ENCODE results near the gene TALDO1. TPM values are rescaled to one million over a fixed set of nuclear protein-coding genes. Genes with fewer than 3 reads are reported as not detected.
A peak's percentile ranks its signal among the peaks of the same experiment; 100 is the strongest.

Gene TALDO1
- total RNA-seq, 1 donor from 2014 or later: 270 TPM

DNA sequence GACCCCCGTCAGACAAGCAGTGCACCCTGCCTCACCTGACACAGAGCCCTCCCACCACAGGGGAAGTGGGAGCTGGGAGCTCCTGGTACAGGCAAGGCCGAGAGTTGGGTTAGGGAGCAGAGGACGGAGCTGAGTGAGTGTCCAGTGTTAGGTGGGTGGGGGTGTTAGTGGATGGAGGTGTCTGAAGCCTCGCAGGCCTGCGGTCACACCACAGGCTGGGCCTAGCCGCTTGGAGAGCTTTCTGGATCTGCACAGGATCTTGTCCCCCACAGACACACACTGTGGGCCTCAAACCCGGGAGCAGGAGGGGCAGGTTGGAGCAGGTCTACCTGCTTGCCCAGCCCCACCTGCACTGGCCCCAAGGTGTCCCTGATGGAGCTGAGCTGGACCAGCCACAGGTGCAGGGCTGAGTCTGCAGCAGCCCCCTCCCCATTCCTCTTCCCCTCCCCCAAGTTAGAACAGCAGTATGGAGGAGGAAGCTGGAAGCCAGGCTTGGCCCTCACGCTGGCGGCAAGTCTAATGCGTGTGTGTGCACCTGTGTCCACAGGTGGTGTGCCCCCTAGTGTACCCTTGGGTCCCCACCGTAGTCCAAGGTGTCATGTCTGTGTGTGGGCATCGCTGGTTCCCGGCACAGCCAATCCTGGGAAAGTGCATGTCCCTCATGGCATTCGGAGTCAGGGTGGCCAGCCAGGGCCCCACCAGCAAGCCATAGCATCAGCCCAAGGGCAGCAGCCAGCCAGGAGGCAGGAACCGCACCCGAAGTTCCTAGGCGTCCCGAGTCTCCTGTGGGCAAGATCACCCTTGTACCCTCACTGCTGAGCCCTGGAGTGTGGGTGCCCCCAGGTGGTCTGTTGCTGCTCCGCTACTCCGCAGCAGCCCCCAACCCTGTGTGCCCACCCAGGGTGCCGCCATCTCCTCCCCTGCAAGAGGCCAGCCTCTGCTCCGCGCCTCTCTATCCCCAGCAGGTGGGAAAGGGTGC, 32.0 kb downstream of the TALDO1 start:
- H3K27me3 Mint-ChIP-seq (ENCODE audit: low read depth): no peaks in the 10 kb centered on the region
- H3K4me3 Mint-ChIP-seq (ENCODE audit: low read depth): peak overlapping the region; percentile 45
- DNase-seq (ENCODE audit: low spot score): no peak
- no peaks in the 10 kb centered on the region for H3K9me3 Mint-ChIP-seq
- H3K4me1 Mint-ChIP-seq (ENCODE audit: low read depth): peaks cover 19% of the 10 kb centered on the region
- peaks cover 31% of the 10 kb centered on the region for H3K36me3 Mint-ChIP-seq (ENCODE audit: low read depth)
- no peak overlapping the region for H3K27ac Mint-ChIP-seq
- intact Hi-C loops (cut with micrococcal nuclease): no loop called here

DNA sequence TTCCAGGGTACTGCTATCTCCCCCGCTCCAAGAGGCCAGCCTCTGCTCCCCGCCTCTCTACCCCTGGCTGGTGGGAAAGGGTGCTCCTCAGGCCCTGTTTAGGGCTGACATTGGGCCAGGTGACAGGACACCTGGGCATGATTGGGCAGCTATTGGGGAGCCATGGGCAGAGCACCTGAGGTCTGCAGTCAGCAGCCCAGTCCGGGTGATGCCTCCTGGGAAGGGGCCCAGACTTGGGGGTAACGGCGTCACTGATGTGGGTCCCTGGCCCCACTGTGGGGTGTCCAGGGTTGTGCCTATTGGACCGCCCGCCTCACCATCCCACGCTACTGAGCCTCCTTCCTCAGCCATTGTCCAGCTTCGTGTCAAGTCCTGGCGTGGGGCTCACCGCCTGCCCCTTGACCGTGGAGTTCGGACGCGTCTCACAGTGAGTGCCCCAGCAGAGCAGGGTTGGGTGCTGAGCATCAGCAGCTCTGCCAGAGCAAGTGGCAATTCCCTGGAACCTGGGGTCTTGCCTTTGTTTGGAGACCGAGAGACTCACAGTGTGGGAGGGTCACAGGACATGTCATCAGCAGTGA, 32.8 kb downstream of the TALDO1 start:
- Mint-ChIP-seq H3K36me3 (ENCODE audit: low read depth) (peaks cover 29% of the 10 kb centered on the region), H3K9me3 (no peaks in the 10 kb centered on the region), H3K4me3 (ENCODE audit: low read depth) (no peak overlapping the region), H3K27me3 (ENCODE audit: low read depth) (no peaks in the 10 kb centered on the region), H3K27ac (no peak overlapping the region), H3K4me1 (ENCODE audit: low read depth) (peaks cover 19% of the 10 kb centered on the region)
- intact Hi-C loops (cut with micrococcal nuclease): no loop called here
- no peak for DNase-seq (ENCODE audit: low spot score)

DNA sequence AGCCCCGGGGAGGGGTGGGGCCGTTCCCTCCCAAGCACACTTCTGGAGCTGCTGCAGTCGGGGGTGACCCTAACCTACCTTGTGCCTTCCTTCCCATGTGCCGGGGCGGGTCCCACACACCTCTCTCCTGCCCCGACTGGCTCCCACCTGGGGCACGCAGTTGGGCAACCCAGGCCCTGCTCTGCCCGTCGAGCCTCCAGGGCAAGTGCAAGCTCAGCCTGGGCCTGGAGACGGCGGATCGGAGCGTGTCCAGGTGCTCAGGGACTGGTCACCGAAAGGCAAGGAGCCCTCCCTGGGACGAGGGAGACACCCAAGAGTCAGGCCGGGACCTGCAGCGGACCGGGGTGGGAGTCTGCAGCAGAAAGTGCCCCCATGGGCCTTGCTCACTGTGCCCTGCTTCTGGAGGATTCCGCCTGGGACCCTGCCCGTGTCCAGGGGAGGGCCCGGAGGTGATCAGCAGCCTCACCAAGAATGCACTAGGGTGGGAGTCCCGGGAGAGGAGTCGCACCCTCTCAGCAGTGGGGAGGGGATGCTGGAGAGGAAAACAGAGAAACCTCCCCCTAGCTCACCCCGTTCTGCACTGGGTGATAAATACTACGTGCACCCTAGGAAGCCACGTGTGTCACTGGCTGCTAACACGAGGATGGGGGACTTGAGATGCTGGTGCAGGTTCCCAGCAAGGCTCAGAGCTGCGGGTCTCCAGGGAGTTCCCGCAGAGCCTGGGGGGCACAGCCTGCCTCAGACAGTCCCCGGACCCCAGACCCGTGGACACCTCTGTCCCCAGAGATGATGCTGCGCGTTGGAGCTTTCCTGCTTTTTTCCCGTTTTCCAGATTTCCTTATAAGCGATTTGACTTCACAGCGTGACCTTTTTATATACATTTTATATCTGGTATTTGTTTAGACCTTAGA, 35.3 kb downstream of the TALDO1 start:
- Mint-ChIP-seq H3K4me3 (ENCODE audit: low read depth) (no peak overlapping the region), H3K9me3 (no peaks in the 10 kb centered on the region), H3K27me3 (ENCODE audit: low read depth) (no peaks in the 10 kb centered on the region), H3K36me3 (ENCODE audit: low read depth) (peaks cover 21% of the 10 kb centered on the region), H3K4me1 (ENCODE audit: low read depth) (peaks cover 9% of the 10 kb centered on the region), H3K27ac (no peak overlapping the region)
- intact Hi-C loops (cut with micrococcal nuclease): no loop called here
- DNase-seq (ENCODE audit: low spot score): no peak

DNA sequence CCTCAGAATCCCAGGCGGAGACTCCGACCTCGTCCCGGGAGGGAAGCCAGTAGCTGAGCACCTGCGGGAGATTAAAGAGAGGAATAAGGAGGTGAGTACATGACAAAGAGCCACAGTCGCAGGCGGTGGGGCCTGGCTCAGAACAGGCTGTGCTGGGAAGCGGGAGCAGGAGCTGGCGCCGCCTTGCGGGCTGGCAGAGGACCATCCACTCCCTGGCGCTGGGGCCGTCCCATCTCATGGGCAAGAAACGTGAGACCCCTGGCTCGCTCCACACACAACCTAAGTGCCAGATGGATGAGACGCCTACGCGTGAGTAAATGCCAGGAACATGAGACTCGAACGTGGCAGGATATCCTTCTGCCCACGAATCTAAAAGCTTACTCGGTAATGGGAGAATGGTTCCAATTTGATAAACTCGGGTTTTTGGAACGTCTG, 36.3 kb downstream of the TALDO1 start:
- H3K4me1 Mint-ChIP-seq (ENCODE audit: low read depth): peaks cover 9% of the 10 kb centered on the region
- peaks cover 21% of the 10 kb centered on the region for H3K36me3 Mint-ChIP-seq (ENCODE audit: low read depth)
- H3K27me3 Mint-ChIP-seq (ENCODE audit: low read depth): no peaks in the 10 kb centered on the region
- no peak overlapping the region for H3K27ac Mint-ChIP-seq
- H3K4me3 Mint-ChIP-seq (ENCODE audit: low read depth): no peak overlapping the region
- intact Hi-C loops (cut with micrococcal nuclease): no loop called here
- no peaks in the 10 kb centered on the region for H3K9me3 Mint-ChIP-seq
- DNase-seq (ENCODE audit: low spot score): no peak

DNA sequence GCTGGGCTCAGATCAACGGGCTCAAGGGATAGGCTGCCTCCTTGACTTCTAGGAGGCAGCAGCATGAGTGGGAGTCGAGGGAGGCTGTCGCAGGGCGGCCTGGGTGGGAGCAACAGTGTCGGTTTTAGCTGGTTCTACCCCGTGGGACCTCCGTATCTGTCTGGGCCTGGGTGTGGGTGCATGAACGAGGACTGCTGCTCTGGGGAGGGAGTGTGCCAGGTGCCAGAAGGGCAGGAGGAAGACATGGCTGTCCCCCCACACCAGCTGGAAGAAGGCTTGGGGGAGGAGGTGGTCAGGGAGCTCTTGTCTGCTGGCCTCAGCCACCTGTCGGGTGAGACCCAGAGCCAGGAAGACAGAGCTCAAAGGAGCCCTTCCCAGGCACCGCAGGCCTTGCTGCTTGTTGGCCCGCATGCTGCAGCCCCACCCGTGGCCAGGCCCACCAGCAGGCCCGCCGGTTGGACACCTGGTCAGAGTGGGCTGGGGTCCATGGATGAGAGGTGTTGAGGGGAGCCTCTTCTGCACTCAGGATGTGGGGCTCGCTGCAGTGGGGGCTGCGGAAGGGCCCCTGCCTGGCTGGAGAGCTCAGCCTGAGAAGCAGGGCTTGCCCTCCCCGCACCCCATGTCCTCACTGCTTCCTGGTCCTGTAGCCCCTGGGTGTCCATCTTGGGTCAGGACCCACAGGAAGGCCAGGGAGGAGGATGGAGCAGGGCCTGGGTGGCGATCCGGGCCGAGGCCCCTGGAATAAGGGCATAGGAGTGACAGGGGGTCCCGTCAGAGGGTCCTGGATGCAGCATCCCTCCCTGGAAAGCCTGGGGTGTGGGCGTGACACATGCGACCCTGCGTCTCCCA, 39.2 kb downstream of the TALDO1 start:
- no peak for DNase-seq (ENCODE audit: low spot score)
- Mint-ChIP-seq H3K4me3 (ENCODE audit: low read depth) (no peak overlapping the region), H3K36me3 (ENCODE audit: low read depth) (peaks cover 10% of the 10 kb centered on the region), H3K9me3 (no peaks in the 10 kb centered on the region), H3K4me1 (ENCODE audit: low read depth) (no peaks in the 10 kb centered on the region), H3K27ac (no peak overlapping the region), H3K27me3 (ENCODE audit: low read depth) (no peaks in the 10 kb centered on the region)
- intact Hi-C loops (cut with micrococcal nuclease): no loop called here

DNA sequence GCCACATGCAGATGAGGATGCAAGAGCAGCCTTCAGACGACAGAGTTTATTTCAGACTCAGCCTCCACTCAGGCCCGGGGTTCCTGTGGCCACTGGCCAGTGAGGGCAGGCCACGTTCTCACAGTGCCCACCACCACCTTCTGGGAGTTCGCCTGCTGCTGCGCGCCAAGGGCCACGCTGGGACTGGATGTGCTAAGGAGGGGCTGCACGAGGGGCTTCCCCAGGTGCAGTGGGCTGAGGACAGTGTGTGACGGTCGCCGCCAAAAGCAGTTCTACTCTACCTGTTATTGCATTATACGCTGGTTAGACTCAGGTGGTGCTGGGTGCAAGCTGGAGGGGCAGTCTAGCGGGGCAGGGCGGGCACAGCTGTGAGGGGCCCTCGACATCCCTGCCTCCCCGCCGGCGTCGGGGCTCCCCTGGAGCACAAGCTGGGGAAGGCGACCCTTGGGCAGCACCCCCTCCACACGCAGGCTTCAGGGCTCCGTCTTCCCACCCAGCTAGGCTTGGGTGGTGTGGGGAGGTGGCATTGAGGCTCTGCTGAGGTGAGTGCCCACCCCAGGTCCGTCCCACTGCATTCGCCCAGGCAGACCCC, 39.9 kb downstream of the TALDO1 start:
- Mint-ChIP-seq H3K36me3 (ENCODE audit: low read depth) (peaks cover 12% of the 10 kb centered on the region), H3K4me1 (ENCODE audit: low read depth) (no peaks in the 10 kb centered on the region), H3K4me3 (ENCODE audit: low read depth) (no peak overlapping the region), H3K27me3 (ENCODE audit: low read depth) (no peaks in the 10 kb centered on the region), H3K9me3 (no peaks in the 10 kb centered on the region), H3K27ac (no peak overlapping the region)
- intact Hi-C loops (cut with micrococcal nuclease): no loop called here
- DNase-seq (ENCODE audit: low spot score): no peak

DNA sequence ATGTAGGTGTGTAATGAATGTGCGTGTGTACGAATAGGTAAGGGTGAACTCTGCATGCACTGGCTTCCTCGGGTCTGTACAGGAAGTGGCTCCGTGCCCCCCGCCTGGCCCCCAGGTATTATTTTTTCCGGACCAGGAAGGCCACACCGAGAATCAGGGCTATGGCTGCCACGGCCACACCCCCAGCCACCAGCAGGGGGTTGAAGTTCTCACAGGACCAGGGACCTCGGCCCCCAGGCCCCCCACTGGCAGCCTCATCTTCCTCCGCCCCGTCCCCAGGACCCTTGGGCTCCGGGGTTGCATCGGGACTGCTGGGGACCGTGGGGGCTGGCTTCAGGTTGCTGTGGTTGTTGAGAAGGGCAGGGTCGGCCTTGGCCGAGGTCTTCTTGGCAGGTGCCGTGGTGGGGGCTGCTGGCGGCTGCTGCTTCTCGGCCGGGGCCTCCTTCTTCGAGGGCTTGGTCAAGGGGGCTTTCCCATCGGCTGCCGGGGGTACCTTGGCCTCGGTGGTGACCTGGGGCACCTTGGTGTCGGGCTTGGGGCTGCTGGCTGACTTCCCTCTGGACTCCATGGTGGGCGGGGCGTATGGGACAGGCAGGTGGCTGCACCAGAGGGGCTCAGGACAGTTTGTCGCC, 40.9 kb downstream of the TALDO1 start:
- peaks cover 15% of the 10 kb centered on the region for H3K36me3 Mint-ChIP-seq (ENCODE audit: low read depth)
- intact Hi-C loops (cut with micrococcal nuclease): no loop called here

DNA sequence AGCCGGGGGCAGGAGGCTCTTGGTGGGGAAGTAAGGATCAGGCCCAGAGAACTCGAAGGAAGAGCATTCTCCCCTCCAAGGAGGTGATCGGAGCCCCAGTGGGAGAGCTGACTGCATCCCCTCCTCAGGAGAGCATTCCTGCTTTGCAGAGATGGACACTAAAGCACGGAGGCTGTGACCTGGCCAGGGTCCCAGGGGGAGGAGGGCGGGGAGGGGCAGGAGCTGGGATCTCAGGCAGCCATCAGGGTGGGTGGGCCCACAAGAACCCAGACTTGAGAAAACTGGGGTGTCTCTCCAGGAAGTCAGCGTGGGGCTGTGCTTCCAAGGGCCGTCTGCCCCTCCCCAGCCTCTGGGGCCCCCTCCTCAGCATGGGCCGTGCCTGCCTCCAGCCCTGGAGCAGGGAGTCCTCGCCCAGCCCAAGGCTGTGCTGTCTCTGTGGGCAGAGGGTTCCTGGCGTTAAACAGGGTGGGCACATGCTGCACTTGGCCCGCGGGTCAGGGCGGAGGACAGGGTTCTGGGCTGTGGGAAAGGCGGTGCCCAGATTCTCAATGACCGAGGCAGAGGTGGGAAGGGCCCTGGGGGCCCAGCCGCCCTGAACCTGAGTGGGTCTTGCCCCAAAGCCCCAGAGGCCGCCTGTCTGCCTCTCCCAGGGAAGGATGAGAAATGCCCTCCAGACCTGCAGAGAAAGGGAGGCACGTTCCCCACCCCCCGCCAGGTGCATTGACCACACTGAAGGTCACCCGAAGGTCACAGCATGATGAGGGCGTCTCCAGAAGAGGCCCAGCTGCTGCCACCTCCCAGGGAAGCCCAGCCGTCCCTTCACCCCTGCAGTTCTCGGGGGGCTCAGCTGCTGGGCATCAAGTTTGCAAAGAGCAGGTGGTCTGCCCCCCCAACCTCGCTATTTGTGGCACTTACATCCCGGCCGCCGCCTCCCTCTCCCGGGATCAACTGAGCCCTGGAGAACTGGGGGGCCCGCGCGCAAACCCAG, 42.0 kb downstream of the TALDO1 start:
- Mint-ChIP-seq H3K4me3 (ENCODE audit: low read depth) (peak overlapping the region; percentile 49), H3K27me3 (ENCODE audit: low read depth) (no peaks in the 10 kb centered on the region), H3K27ac (no peak overlapping the region), H3K36me3 (ENCODE audit: low read depth) (peaks cover 14% of the 10 kb centered on the region), H3K4me1 (ENCODE audit: low read depth) (no peaks in the 10 kb centered on the region), H3K9me3 (no peaks in the 10 kb centered on the region)
- intact Hi-C loops (cut with micrococcal nuclease): no loop called here
- DNase-seq (ENCODE audit: low spot score): no peak

More for the DNA sequence above, 40.9 kb downstream of the TALDO1 start:
- Mint-ChIP-seq H3K4me3 (ENCODE audit: low read depth) (no peak overlapping the region), H3K9me3 (no peaks in the 10 kb centered on the region), H3K27me3 (ENCODE audit: low read depth) (no peaks in the 10 kb centered on the region), H3K4me1 (ENCODE audit: low read depth) (no peaks in the 10 kb centered on the region), H3K27ac (no peak overlapping the region)
- DNase-seq (ENCODE audit: low spot score): no peak

DNA sequence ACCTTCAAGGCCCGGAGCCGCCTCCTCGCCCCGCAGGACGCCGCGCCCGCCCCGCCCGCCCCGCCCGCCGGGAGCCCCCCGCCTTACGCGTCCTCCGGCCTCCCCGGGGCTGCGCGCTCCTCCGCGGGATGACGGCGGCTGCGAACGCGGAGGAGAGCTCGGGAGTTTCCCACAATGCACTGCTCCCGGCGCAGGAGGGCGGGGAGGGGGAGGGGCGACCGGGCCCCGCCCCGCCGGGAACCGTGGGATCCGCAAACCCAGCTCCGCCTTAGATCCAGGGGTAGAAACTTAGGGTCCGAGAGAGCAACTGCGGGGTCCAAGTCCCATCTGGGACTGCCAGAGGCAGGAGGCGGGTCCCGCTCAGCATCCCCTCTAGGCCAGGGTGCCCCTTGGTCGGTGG, 42.7 kb downstream of the TALDO1 start, which contains the start of gene CEND1:
Gene CEND1 (minus strand): TSS at position 148 of the 400 bp plus-strand sequence. CDS start 1,514 bp downstream, outside the sequence.
- DNase-seq (ENCODE audit: low spot score): peak; percentile 38
- Mint-ChIP-seq H3K4me1 (ENCODE audit: low read depth) (peaks cover 1% of the 10 kb centered on the region), H3K27me3 (ENCODE audit: low read depth) (no peaks in the 10 kb centered on the region), H3K4me3 (ENCODE audit: low read depth) (peak within 1 kb of the TSS; percentile 49), H3K9me3 (no peaks in the 10 kb centered on the region), H3K27ac (no peak within 1 kb of the TSS), H3K36me3 (ENCODE audit: low read depth) (peaks cover 14% of the 10 kb centered on the region)
- intact Hi-C loops (cut with micrococcal nuclease): no loop called here

DNA sequence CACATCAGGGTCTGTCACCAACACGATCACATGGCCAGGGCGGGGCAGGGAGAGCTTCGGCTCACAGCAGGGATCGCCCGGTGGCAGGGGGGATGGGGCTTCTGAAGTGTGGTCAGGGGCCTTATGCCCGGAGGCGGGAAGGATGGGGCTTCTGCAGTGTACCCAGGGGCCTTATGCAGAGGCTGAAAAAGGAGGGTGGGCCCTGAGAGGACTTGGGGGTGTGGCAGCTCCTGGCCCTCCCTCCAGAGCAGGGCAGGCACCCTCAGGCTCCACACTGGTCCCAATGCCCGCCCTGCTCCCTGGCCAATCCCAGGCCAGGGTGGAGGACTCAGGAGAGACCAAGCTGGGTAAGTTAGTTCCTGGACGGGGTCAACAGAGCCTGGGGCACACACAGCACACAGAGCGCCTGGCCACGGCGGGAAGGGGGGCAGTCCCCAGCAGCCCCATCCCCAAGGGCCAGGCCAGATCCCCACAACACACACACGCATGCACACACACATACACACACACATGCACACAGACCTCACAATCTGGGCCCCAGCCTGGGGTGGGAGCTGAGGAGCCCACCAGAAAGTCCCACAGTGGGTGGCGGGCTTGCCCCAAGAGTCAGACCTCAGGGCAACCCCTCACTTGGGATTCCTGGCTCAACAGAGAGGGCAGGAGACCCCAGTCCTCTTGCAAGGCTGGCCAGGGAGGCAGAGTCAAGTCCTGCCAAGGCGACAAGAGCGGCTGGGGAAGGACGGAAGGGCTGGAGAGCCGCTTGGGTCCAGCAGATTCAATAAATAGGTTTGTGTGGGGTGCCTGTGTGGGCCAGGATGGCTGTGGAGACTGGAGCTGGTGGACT, 43.7 kb downstream of the TALDO1 start:
- Mint-ChIP-seq H3K27me3 (ENCODE audit: low read depth) (no peaks in the 10 kb centered on the region), H3K4me1 (ENCODE audit: low read depth) (peaks cover 1% of the 10 kb centered on the region), H3K9me3 (no peaks in the 10 kb centered on the region), H3K36me3 (ENCODE audit: low read depth) (peaks cover 14% of the 10 kb centered on the region), H3K27ac (no peak overlapping the region), H3K4me3 (ENCODE audit: low read depth) (no peak overlapping the region)
- intact Hi-C loops (cut with micrococcal nuclease): no loop called here
- DNase-seq (ENCODE audit: low spot score): no peak

All from activated T-helper 2 cell treated with anti-CD3 and anti-CD28 coated beads, Interferon-gamma antibody, Interleukin-2, Interleukin-4, amounts not matched to agents 10 μg/mL and 5 μg/mL and 100 μg/mL, durations not matched to agents 14 hours and 24 hours and 36 hours (primary cell).